Measurements from ENCODE around the gene AZIN2.
A peak's percentile ranks its signal among the peaks of the same experiment; 100 is the strongest.
"Not testable (repeated sequence)": the region's sequence is repeated elsewhere in the genome, so short reads cannot be mapped to it uniquely, and the experiment has no call there.

AZIN2 gene

DNA sequence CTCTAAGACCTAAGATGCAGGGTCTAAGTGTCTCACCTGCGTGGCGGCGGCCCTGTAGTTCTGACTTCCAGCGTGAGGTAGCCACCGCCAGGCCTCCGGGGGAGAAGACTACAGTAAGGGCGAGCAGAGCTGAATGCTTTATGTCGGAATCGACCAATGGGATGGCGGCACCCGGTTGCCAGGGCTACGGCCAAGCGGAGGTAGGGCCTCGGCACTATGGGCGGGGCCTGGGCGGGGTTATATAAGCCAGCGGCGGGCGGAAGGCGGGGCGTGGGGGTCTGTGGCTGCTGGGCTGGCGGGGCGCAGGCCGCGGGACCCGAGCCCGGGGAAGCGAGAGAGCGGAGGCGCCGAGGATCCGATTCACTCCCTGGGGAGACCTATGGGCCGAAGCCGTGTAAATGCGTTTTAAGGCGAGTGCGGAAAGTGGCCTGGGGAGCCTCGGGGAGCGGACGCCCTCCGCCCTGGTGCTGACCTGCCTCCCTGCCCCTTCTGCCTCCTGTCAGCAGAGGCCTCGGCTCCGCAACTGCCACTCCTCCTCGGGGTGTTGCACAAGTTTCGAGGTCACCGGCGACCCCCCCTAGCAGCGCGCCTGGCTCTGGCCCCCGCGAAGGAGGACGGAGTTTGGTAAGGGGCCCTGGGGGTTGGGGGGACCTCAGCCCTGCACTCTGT lies at the start of gene AZIN2:
TSS of gene AZIN2 (plus strand) at position 269 of the 669 bp plus-strand sequence. CDS start 1,097 bp downstream, outside the sequence.
- DNase-seq, result peak; percentile 77 to 95

DNA sequence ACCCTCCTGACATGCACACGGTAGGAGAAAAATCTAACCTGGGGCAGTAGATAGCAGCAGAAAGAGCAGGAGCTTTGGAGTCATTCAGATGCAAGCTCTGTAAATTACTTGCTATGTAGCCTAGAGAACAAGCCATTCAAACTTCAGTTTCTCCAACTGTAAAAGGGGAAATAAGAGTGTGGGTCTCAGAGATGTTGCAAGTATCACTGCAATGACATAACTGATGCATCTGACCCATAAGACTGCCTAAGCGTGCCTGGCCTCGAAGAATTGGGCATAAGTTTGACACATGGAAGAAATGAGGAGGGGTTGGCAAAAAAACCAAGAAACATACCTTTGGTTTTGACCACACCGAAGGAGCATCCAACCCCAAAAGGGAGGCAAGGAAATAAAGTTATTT lies 49.4 kb upstream of the AZIN2 start:
- DNase-seq, result no peak

DNA sequence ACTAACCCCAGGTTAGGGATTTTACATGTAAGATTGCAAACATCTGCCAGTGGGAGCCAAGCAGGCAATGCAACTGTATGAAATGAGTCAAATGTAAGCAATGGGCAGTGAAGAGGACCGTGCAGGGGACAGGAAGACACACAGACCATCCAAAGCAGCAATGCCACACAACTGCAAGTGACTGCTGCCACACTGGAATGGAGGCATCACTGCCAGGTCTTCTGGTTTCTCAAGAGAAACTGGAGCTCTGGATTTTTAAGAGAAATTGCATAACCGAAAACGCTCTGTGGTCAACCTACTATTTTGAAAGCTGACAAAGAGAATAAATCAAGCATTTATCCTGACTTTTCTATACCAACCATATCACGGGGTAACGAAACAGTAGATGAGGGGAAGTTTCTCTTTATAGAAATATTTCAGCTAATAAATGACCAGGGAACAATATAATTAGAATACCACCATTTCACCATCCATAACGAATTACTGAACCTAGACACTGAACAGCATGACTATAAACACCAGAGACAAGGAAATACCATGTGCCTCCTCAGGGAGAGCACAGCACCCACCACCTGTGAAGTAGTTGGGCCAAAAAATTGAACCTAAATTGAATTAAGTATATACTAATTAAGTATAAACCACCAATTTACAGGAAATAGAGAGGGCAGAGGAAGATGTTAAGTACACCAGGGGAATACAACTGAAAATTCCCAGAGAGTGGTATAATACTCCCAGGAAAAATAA lies 48.7 kb upstream of the AZIN2 start:
- no peak for DNase-seq

DNA sequence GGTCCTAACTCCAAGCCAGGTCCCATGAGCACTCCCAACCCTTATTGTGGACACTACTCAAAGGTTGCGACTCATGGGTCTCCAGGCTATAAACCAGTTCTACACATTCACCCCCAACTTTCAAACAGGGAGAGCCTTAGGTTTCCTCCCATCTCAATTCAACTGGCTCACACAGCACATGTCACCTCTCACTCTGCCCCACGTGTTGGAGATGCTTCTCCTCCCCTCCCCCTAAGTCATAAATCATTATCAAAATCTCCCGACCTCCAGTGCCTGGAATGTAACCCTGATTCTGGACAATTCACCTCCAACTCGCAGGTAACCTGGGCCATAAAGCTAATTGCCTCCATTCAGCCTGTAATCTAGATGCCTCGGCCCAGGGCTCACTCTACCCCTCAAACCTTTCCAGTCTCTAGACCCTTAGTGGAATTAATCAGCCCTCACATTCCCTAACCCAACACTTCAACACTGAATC lies 44.9 kb upstream of the AZIN2 start:
- DNase-seq, result no peak

DNA sequence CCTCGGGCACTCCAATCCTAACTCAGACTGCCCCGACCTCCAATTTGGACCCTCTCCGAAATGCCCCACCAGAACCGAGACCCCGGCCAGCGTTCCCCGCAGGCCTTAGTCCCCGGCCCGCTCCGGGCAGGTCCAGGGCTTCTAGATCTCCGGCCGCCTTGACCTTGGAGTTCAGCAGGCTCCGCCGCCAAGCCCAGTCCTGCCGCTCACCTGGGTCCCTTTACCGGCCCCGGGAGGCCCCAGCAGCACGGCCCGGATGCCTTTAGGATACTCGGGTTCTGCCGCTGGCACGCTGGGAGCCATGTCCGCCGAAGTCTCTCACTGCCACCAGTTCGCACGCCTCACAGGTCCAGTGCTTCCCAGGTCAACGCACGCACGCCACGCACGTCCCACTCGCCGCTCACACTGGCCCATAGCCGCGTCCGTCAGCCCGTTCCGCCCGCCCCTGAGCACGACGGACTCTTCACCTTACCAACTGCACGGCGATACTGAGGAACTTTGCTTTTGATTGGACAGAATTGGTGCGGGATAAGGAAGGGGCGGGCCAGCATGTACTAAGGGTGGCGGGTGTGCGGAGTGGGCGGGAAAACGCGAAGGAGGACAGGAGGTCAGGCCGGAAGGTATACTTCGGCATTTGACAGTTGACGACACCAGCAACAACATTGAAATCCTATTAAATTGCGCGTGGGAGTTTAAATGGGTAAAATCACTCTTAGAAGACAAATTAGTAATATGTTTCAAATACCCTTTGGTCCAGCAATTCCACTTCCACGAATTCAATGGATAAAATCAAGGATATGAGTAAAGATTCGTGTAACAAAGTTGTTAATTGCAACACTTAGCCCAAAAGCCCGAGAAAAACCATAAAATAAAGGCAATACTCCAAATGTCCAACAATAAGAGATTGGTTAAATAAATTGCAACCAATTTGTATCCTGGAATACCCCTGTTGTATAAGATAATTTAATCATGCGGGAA lies 44.1 kb upstream of the AZIN2 start, which contains the start of gene AK2:
TSS of gene AK2 (minus strand) at position 358 of the 978 bp plus-strand sequence. CDS start at position 303, 55 bp downstream.
- peak; percentile 97 for DNase-seq

DNA sequence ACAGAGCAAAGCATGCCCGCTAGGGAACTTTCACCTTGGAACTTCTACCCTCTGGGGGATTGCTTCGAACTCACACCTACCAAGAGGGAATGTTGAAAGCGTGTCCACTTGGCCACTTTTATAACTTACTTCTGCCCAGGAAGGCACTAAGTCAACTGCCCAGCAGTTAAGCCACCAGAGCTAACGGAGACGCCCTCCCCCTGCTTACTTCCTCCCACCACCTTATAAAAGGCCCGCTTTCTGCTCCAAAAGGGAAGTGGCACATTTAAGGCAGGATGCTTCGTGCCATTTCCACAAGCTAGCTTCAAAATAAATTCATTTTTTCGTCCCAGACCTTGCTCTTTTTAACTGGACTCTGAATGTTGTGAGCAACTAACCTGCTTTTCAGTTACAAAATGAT lies 41.1 kb upstream of the AZIN2 start:
- no peak for DNase-seq

DNA sequence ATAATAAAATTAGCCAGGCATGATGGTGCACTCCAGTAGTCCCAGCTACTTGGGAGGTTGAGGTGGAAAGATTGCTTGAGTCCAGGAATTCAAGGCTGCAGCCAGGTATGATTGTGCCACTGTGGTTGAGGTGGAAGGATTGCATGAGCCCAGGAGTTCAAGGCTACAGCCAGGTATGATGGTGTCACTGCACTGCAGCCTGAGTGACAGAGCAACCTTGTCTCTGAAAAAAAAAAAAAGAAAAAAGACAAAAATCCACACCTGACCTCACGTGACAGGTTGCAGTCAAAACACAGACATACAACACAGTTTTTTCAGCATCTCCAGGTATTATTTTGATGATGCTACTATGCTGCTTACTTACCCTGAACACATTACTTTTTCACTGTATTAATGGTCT lies 39.9 kb upstream of the AZIN2 start:
- DNase-seq, result no peak

DNA sequence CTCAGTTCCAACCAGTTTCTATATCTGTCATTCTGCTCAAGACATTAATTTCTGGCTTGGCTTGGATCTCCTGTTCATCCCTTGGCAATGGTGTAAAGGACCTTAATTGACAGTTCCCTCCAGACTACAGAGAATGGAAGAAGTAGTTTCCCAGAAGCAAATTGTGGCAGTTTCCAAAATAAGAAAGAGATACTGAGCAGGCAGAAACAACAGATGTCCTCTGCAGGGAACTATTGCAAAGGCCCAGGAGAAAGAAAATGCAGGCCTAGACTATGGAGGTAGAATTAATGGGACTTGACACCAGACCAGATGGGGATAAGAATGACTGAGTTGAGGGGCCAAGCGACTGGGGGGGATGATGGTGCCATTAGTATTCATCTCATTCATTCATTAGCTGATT lies 38.1 kb upstream of the AZIN2 start:
- peak; percentile 61 to 67 for DNase-seq

DNA sequence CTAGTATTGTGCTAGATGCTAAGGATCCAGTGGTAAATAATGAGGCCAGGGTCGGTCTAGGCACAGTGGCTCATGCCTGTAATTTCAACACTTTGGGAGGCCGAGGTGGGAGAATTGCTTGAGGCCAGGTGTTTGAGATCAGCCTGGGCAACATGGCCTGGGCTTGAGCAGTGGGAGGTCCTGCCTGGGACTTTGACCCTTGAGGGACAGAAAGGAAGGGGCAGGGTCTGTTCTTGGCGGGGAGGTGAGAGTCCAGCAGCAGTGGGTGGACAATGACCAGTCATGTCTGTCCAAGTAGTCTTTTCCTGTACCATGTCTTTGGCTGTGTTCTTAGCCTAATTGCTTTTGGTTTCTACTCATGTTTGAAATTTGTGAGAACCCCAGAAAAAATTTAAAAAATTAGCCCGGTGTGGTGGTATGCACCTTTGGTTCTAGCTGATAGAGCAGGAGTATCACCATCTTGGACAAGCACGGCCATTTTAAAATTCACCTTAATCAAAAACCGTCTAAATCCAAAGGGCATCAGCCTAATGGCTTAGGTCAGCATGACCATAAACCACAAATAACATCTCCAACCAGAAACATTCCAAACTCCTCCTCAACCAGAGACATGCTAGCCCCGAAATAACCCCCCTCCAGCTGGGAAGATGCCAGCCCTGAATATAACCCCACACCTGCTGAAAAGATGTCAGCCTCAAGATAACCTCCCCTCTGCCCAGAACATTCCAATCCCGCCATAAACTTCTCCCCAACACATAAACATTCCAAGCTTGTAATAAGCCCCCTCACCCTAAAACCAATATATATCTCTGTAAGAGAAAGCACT lies 37.5 kb upstream of the AZIN2 start:
- no peak for DNase-seq

DNA sequence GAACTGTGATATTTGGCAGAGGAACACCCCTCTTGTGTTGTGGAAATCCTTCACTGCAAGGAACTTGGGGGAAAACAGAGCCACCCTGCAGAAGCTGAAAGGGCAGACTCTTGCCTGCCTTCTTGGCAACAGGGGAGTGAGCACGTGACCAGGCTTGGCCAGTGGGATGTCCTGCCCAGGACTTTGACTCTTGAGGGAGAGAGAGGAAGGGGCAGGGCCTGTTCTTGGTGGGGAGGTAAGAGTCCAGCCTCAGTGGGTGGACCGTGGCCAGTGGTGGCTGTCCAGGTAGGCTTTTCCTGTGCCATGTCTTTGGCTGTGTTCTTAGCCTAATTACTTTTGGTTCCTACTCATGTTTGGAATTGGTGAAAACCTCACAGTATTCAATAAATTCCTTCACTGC lies 35.7 kb upstream of the AZIN2 start:
- no peak for DNase-seq

DNA sequence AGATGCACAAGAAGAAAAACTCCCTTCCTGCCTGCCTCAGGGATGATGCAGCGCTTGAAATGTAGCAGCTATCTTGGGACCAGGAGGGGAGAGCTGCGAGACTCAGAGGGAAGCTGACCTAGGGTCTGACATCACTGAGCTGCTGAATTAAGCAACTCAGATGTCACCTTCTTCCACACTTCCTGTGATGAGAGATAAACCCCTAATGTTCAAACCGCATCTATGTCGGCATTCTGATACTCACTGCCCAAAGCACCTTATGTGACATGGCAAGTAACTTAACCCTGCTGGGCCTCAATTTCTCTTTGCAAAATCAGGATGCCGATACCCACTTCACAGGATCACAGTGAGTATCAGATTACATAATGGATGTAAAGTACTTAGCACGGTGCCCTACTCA lies 35.1 kb upstream of the AZIN2 start:
- DNase-seq, result no peak

DNA sequence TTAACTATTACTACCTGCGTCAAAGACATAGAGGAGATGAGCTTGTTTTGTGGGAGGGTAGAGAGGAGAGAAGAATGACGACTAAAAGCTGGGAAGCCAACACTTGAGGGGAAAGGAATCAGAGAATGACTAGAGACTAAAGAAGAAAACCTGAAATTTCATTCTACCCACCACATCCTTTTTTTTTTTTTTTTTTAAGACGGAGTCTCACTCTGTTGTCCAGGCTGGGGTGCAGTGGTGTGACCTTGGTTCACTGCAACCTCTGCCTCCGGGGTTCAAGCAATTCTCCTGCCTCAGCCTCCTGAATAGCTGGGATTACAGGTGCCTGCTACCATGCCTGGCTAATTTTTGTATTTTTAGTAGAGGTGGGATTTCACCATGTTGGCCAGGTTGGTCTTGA lies 34.7 kb upstream of the AZIN2 start:
- DNase-seq, result not testable (repeated sequence)

DNA sequence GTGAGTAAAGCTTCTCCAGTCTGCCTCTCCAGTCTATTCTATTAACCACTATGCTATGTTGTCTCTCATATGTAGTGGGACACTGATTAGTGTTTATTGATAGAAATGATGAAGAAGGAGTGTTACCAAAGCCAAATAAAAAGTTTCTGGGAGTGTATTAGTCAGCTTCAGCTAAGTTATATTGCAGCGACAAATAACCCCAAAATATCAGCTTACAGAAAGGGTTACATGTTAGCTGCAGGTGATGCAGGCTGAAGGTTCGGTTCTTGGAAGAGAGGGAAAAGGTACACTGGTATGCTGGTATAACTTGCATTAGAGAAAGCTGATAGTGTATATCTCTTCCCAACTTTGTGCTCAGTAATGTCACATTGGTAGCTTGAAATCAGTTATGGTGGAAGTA lies 33.7 kb upstream of the AZIN2 start:
- DNase-seq, result no peak

DNA sequence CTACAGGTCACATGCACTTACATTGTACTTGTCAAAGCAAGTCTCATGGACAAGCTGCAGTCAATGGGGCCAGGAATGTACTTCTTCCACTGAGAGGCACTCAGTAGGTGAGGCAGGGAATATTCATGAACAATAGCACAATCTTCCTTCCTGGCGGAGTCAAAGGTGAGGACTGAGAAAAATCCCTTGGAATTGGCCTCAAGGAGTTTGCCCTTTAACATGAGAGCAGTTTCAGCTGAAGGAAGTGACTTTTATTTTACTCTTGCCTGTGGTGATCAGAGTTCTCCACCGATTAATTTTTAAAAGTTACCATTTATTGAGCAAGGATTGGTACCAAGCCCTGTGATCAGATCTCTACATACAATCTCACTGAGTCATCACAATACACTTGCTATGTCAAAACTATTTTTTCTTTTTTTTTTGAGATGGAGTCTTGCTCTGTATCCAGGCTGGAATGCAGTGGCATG lies 33.1 kb upstream of the AZIN2 start:
- no peak for DNase-seq

DNA sequence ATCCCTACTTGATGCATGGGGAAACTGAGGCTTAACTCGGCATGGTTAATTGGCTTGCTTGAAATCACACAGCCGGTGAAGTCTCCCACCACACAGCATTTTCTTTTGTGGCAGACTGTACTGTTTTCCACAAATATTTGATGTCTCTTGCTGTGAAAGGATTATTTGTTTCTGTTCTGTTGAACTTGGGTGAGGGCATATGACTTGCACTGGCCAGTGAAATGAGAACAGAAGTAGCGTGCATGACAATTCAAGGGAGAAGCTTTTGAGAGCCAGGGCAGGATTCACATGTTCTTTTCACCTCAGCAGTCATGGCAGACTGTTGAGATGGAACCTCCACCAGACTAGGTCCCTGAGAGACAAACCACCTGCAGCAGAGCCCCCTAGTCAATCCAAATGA lies 32.5 kb upstream of the AZIN2 start:
- no peak for DNase-seq

DNA sequence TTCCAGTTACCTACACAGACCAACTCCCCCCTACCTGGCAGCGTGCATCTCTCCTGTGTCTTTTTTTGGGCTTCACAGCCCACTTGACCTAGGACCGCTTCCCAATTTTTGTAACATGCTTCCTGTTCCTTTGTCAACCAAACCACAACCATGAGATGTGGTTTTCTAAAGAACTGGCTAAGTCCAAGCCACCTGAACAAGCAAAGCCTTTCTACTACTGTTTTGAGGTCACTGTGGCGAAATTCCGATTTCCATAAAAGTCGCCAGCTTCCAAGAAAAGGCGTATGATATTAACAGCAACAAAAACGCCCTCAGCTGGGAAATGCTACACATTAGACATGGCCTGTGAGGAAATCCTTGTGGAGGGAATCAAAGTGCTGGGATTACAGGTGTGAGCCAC lies 31.6 kb upstream of the AZIN2 start:
- no peak for DNase-seq

DNA sequence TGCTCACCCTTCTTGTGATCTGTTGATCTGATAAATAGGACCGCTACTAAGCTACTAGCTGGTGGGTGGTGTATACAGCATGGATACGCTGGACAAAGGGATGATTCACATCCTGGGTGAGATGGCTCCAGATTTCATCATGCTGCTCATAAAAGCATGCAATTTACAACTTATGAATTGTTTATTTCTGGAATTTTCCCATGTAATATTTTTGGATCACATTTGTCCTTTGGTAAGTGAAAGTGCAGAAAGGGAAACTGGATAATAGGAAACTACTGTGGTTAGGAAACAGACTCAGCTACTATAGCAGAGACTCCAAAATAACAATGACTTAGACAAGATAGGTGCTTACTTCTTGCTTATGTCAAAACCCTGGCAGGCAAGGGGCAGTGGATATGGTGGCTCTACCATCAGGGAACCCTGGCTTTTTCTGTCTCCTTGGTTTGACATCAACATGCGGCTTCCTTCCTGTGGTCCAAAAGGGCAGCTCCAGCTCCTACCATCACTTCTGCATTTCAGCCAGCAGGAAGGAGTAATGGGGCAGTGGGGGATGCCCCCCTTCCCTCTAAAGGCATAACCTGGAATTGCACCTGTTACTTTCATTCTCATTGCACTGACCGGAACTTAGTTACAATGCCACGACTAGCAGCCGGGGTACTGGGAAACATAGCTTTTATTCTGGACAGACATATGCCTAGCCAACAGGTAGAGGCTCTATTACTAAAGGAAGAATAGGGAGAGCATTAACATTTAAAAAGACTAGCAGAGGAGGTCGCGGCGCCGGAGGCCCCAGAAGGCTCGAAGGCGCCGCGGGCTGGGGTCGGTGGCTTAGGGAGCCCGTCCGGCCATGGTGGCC lies 30.5 kb upstream of the AZIN2 start:
- DNase-seq, result no peak

DNA sequence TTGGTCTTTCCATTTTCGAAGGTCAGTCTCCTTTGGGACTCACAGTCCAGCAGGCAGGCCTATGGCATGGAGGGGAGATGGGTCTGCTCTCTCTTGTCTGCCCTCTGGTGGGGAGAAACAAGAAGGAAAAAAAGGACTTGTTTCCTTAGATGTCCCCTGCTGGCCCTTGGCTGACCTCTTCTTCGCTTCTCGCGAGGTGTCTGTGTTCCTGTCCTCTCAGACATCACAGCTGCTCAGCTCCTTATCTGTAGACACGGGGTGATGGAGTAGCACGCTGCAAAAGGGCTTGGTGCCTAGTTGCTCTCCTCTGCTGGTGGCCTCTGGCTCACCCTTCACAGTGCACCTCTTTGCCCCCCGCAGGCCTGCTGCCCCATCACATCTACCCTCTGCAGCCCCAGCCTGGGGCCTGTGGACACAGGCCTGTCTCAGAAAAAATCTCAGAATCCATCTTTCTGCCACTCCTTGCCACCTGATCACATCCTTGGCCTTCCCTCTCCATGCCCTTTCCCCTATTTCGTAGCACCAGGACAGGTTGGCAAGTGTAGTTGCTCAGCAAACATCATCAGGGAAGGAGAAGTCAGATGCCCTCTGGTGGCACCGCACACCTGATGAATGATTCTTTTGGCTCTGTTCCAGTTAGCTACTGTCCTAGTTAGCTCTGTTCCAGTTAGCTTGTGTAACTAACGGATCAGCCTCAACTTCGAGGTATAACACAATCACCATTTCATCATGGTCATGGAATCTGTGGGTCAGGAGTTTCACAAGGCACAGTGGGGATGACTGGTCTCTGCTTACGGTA lies 25.5 kb upstream of the AZIN2 start:
- DNase-seq, result peak; percentile 27 to 64

DNA sequence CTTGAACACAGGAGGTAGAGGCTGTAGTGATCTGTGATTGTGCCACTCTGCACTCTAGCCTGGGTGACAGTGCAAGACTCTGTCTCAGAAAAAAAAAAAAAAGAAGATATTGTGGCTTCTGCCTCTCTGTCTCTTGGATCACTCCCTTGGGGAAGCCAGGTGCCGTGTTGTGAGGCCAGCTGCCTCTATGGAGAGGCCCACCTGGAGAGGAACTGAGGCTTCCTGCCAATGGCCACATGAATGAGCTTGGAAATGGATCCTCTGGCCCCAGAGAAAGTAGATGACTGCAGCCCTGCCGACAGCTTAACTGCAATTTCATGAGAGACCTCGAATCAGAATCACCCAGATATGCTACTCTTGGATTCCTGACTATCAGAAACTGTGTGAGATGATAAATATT lies 24.5 kb upstream of the AZIN2 start:
- DNase-seq, result no peak

DNA sequence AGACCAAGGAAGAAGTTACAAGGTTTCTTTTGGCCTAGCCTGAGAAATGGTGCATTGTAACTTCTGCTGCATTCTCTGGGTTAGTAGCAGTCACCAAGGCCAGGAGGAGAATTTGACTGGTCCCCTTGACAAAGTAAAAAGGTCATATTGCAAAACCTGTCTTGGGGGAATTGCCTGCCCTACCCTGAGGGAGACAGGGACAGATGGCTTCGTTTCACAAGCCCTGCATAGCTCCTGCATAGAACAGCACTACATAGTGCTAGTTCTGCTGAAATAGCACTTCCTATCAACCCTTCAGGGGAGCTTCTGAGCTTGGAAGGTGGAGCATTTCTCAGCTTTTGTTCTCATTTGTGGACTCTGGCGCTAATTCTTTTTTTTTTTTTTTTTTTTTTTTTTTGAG lies 23.9 kb upstream of the AZIN2 start:
- no peak for DNase-seq

All from NCI-H446 (cell line).